ENCODE results near the gene CACNA1A.
"Not testable (repeated sequence)": the region's sequence is repeated elsewhere in the genome, so short reads cannot be mapped to it uniquely, and the experiment has no call there.

The CACNA1A gene

DNA sequence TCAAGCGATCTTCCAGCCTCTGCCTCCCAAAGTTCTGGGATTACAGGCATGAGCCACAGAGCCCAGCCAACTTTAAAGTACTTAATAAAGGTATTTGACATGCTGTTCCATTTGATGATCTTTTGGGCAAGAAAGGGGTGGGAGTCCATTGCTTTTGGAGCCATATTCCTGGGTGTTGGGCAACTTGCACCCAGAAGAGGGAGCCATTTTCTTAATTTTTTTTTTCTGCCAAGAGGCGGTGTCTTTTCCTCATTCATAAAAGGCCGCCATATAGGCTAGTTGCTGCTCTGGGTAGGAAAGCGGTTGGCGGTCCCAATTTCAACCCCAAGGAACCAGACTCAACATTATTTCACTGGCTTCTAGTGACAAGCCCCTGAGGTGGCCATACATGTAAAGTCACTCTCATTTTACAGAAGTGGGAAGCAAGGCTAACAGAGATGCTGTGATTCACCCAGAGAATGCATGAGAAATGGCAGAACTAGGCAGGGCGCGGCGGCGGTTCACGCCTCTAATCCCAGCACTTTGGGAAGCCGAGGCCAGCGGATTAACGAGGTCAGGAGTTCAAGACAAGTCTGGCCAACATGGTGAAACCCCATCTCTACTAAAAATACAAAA is 139.6 kb downstream of the CACNA1A start:
- no peak for DNase-seq (ENCODE audit: low read depth in 3 of 3, low spot score in 1 of 3)

DNA sequence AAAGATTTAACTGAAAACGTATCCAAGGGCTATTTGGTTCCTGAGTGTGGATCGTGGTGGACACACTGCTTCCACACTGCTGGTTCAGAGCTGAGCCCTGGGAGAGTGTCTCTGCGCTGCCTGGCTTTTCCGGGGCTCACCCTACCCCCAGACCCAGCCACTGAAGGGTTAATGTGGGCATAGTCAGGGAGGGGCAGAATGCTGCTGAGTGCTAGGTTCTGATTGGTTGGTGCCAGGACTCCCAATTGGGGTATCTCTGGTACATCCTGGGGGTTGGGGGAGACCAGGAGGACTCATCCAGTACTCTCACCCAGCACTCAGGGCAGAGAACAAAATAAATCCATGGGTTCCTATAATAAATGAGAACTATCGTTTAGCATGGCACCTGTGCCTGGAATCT is 142.3 kb downstream of the CACNA1A start:
- no peak for DNase-seq (ENCODE audit: low read depth in 3 of 3, low spot score in 1 of 3)

DNA sequence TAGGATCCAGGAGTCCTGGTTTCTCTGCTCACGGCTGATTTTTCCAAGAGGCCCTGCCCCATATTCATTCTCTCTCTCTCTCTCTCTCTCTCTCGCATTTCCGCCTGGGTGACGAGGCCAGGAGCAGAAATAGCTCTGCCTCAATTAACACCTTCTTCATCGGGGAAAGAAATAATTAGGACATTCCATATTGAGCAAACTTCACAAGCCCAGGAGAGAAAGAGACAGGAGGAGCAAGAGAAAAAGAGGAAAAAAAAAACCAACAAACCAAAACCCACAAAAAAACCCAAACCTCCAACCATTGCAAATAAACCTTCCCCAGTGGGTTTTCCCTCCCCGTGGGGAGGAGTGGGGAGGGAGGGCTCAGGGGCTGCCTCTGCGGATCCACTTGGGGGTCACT is 143.0 kb downstream of the CACNA1A start:
- no peak for DNase-seq (ENCODE audit: low read depth in 3 of 3, low spot score in 1 of 3)

DNA sequence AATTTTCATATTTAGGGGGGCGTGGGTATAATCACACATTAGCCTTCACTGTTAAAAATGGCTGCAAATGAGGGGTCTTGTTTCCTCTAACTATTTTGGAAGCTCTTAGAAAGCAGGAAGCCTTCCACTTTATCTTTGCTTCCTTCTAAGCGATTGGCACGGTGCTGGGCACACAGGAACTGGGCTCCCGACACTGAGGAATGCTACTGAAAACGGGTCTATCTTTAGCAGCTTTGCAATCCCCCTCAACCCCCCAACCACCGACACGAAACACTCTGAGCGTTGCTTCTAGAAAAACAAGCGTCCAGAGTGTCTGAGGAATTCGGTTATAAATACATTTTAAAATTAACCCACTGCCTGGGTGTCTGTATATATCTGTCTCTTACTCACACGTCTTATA is 143.6 kb downstream of the CACNA1A start:
- no peak for DNase-seq (ENCODE audit: low read depth in 3 of 3, low spot score in 1 of 3)

DNA sequence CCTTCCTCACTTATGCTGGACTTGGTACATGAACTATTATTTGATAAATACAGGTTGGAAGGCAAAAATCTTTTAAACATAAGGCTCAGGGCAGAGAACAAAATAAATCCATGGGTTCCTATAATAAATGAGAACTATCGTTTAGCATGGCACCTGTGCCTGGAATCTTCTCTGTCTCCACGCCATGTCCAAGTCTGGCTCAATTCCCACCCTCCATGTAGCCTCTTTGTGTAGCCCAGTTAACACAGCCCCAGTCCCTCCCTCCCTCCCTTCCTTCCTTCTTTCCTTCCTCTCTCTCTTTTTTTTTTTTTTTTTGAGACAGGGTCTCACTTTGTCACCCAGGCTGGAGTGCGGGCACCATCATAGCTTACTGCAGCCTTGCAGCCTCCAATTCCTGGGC is 144.6 kb downstream of the CACNA1A start:
- not testable (repeated sequence) for DNase-seq (ENCODE audit: low read depth in 3 of 3, low spot score in 1 of 3)

DNA sequence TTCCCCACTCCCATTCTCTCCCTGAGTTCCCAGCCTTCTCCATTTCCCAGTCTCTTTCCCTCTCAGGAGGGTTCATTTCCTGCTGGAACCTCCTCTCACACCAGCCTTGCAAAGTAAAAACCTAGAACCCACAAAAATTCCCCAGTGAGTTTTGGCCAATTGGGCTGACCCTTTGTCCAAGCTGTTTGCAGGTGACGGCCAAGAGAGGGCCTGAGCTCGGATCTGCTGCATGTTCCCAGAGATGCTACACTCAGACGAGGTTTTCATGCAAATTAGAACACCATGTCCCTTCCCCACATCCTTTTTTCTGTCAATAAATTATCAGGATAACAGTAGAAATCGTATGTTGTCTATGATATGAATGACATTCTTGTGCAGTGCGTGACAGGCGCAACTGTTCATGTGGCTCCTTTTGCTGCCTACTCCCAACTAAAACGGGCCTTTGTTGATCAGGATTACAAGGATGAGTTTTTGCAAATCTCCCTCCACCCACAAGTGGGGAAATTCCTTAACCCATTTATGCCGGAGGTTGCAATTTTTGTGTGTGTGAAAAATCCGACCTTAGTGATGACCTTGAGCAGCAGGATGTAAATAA is 149.5 kb downstream of the CACNA1A start:
- DNase-seq (ENCODE audit: low read depth in 3 of 3, low spot score in 1 of 3), result no peak

DNA sequence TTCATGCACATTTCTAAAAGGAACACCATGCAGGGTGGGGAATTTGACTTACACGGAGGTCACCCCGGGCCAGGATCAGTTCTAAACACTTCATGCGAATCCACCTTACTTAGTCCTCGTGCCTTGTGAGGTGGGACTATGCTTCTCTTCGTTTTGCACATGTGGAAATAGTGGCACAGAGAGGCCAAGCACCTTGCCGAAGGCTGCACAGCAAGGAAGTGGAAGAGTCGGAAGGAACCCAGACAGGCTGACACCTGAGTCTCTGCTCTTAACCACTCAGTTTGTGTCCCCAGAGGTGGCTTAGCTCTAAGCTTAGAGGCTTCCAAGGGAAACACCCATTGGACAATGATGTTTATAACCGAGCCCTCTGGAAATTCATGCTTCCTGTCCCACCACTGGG is 150.1 kb downstream of the CACNA1A start:
- no peak for DNase-seq (ENCODE audit: low read depth in 3 of 3, low spot score in 1 of 3)

DNA sequence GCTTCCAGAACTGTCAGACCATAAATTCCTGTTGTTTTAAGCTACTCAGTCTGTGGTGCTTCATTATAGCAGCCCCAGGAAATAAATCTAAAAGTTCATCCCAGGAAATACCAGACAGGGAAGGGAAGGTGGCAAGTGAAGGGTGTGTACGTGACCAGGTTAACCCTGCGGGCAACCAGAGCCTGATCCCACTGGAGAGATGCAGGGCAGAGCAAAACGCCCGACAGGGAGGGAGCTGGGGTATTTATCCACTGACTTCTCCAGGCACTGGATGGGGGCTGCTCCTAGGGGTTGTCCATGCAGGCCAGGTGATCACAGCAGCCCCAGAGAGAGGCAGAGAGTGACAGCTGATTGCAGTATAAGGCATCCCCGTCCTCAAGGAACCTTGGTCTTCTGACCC is 150.9 kb downstream of the CACNA1A start:
- DNase-seq (ENCODE audit: low read depth in 3 of 3, low spot score in 1 of 3), result no peak

DNA sequence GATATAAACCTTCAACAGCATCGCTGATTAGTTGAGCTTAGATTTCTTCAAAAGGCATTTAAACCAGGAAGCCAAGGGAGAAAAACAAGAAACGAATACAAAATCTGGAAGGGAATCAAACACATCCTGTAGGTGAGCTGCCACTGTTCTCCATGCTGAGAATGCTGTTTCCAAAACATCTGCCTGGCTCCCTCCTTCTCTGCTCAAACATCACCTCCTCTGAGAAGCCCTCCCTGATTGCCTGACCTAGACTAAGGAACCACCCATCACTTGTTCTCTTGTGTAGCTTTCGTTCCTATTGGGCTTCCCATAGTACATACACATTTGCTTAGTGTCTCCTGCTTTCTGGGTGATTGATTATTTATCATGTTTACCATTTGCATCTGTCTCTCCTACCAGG is 152.7 kb downstream of the CACNA1A start:
- no peak for DNase-seq (ENCODE audit: low read depth in 3 of 3, low spot score in 1 of 3)

DNA sequence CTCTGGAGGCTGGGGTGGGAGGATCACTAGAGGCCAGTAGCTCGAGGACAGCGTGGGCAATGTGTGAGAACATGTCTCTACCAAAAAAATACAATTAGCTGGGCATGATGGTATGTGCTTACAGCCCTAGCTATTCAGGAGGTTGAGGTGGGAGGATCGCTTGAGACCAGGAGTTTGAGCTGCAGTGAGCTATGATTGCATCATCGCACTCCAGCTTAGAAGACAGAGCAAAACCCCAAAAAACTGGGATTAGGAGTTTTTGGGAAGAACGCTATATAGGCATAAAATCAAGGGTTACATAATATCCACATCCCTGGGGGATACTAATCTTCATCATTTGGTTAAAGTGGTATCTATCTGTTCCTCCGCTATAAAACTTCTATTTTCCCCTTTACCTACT is 155.5 kb downstream of the CACNA1A start:
- DNase-seq (ENCODE audit: low read depth in 3 of 3, low spot score in 1 of 3), result no peak

DNA sequence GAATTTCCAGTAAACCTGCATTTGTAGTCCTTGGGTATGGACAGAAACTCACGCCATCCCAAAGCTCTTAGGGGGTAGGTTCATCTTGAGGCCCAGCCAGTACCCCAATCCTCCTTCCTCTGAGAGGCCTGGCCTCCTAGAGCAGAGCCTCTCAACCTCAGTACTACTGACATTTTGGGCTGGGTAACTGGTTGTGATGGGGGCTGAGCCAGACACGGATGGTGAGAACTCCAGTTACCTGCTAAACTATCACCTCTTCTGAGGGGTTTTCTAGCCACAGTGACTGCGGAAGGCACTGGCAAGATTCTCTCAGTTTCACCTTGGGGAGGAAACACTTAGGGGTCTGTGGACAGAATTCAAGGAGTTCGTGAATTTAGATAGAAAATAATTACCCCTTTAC is 156.2 kb downstream of the CACNA1A start:
- DNase-seq (ENCODE audit: low read depth in 3 of 3, low spot score in 1 of 3), result no peak

DNA sequence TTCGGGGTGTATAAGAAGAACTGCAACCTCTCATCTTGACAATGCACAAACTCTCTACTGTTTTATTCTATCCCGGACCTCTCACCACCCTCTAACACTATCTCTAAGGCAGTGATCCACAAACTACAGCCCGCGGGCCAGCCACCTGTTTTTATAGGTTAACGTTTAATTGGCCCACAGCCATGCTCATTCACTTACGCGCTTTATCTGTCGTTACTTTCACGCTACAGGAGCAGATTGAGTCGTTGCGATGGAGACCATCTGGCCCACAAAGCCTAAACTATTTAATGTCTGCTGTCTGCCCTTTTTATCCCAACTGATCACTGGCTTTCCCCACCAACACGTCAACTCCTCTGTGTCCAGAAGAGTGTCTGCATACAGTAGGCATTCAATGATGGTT is 158.9 kb downstream of the CACNA1A start:
- DNase-seq (ENCODE audit: low read depth in 3 of 3, low spot score in 1 of 3), result no peak

DNA sequence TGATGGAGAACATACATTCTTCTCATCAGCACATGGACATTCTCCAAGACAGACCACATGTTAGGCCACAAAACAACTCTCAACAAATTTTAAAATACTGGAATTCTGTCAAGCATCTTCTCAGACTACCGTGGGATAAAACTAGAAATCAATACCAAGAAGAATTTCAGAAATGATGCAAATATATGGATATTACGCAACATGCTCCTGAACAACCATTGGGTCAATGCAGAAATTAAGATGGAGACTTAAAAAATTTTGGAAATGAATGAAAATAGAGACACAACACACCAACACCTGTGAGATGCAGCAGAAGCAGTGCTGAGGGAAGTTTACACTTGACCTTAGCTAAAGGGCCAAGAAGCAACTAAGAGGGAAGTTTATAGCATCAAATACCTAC is 162.8 kb downstream of the CACNA1A start:
- no peak for DNase-seq (ENCODE audit: low read depth in 3 of 3, low spot score in 1 of 3)

DNA sequence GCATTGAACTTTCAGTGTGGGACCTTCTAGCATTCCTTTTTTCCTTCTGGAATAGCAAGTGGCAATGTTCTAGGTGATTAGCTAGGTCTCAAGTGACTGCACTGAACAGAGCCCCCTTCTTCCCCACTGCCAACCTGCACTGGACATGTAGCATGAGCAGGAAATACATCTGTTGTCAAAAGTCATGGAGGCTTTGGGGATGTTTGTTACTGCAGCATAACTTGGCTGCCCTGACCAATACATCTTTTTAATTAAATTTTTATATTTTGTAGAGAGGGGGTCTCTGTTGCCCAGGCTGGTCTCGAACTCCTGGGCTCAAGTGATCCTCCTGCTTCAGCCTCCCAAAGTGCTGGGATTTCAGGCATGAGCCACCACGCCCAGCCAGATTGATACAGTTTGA is 163.6 kb downstream of the CACNA1A start:
- DNase-seq (ENCODE audit: low read depth in 3 of 3, low spot score in 1 of 3), result no peak

DNA sequence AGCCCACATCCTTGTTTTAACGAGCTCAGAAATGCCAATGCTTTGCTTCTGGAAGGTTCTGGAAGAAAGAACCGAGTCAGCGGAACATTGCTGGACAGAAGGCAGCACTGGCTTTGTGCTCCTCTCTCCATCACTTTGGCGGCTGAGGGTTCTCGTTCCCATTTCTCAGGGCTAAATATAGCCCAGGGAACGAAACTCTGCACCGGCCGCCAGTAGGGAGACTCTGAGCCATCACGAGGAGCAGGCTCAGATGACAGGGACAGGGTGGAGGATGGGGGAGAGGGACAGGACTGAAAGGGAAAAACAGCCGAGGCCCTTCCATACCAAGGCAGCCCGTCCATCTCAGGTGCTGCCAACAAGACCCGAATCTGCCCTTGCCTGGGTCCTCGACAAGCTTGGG is 166.4 kb downstream of the CACNA1A start:
- no peak for DNase-seq (ENCODE audit: low read depth in 3 of 3, low spot score in 1 of 3)

DNA sequence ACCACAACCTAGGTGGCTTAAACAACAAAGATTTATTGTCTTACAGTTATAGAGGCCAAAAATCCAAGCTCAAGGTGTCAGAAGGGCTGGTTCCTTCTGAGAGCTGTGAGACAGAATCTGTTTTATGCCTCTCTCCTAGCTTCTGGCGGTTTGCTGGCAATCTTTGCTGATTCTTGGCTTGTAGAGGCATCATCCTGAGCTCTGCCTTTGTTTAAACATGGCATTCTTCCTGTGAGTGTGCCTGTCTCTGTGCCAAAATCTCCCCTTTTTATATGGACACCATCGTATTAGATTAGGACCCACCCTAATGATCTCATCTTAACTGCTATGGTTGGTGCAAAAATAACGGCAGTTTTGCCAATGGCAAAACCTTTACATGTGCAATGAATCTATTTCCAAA is 169.1 kb downstream of the CACNA1A start:
- no peak for DNase-seq (ENCODE audit: low read depth in 3 of 3, low spot score in 1 of 3)

DNA sequence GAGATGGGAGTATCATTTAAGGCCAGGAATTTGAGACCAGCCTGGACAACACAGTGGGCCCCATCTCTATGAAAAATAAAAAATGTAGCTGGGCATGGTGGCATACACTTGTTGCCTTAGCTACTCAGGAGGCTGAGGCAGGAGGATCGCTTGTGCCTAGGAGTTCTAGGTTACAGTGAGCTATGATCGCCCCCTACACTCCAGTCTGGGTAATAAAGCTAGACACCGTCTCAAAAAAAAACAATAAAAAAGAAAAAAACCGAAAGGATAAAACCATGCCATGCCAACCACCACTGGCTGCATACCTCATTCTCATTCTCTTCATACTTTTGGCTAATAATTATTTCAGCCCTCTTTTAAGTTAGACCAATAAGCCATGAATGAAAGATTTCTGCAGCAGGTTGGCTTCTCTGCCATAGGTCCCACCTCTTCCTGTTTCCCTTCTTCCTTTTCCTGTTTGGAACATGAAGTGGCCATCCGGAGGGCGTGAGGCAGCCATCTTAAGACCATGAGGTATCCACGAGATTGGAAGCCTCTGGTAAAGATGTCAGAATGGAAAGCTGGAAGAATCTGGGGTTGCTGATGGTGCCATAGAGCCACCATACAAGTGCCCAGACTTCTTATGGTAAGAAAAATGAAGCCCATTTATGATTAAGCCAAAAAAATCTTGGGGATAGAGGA is 171.3 kb downstream of the CACNA1A start:
- DNase-seq (ENCODE audit: low read depth in 3 of 3, low spot score in 1 of 3), result no peak

DNA sequence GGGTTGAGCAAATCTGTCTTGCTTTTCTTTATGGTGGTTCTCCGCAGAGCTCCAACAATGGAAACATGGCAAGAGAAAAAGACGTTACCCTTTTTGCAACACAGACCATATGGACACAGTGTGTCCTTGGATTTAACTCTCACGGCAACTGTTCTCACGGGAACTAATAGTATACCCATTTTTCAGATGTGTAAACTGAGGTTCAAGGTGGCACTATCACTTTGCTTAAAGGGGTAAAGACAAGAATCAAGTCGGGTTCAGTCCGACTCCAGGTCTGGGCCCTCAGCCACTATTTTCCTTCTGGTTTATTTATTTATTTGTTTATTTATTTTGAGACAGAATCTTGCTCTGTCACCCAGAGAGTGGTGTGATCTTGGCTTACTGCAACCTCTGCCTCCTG is 176.0 kb downstream of the CACNA1A start:
- DNase-seq (ENCODE audit: low read depth in 3 of 3, low spot score in 1 of 3), result no peak

DNA sequence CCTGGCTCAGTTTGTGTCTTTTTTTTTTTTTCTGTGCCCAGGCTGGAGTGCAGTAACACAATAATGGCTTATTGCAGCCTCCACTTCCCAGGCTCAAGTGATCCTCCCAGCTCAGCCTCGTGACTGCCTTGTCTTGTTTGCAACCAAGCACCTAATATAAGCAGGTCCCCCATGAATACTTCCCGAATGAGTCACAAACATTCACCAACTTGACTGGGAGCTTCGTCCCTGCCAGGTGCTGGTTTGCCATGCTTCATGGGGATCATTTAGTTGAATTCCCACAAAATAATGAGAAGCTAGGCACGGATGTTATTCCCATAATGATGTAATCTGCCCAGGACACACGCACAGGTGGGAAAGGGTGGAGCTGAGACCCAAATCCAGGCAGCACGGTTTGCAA is 176.5 kb downstream of the CACNA1A start:
- no peak for DNase-seq (ENCODE audit: low read depth in 3 of 3, low spot score in 1 of 3)

DNA sequence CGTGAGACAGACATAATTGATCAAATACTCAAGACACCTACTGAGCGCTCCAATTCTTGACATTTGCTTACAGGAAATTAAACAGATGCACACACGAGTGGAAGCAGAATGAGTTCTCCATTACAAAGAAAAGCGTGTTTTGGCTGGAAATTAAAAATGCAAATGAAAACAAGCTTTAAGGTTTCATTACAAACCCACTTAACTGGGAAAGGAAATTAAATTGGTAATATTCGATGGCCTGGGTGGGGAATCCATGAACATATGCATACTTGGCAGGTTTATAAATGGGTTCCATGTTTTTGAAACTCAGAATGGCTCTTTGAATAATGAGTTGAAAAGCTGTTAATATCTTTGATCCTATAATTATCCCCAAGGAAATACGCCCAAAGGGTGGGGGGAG is 178.0 kb downstream of the CACNA1A start:
- no peak for DNase-seq (ENCODE audit: low read depth in 3 of 3, low spot score in 1 of 3)

DNA sequence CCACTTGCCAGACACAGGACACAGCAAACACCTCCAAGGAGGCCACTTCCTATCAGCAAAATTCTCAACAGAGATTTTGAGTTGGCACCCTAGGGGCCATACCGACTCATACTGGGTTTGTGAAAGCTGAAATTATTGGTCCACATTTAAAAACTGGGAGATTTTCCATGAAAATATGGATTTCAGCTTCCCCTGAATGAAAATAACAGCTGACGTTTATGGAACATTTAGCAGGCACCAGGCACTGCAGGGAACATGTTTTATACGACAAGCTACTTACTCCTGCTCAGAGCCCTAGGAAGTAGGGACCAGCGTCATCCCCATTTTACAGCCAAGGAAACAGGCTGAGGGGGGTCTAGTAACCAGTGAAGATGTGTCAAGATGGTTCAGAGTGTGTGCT is 186.8 kb downstream of the CACNA1A start:
- no peak for DNase-seq (ENCODE audit: low read depth in 3 of 3, low spot score in 1 of 3)

DNA sequence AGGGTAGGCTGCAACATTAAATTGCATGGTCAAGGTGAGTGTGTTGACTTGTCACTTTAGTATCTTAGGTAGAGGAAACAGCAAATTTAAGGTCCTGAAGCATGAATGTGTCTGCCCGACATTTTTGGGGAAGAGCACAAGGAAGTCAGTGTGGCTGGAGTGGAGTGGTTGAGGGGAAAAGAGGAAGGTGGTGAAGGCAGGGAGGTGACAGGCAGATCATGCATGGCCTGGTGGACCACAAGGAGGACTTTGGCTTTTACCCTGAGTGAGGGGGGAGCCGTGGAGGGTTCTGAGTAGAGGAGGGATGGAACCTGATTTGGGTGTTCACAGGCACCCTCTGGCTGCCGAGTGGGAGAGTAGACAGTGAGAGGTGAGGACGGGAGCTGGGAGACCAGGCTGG is 188.1 kb downstream of the CACNA1A start:
- DNase-seq (ENCODE audit: low read depth in 3 of 3, low spot score in 1 of 3), result no peak

DNA sequence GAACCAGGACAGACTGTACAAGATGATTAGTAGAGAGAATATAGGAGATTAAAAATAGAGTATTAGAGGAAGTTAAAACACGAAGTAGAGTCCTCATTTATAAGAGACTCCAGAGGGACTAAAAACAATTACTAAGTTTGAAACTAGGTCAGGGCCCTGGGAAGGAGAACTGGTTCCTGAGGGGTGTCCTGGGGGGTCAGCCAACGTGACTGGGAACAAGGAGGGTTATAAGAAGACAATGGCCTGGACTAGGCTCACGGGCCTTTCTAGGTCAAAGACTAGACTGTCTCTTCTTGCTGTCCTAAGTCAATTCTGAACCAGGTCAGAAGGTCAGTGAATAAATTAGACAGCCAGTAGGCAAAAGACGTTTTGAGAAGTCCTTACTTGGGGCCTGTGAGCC is 190.8 kb downstream of the CACNA1A start:
- DNase-seq (ENCODE audit: low read depth in 3 of 3, low spot score in 1 of 3), result no peak

All from stimulated activated CD4-positive, alpha-beta T cell treated with anti-CD3 and anti-CD28 coated beads, TNF-alpha, amount 100 ng/mL, for 1 hour (primary cell).